ENCODE data around the gene DESI1. TPM values are rescaled to one million over a fixed set of nuclear protein-coding genes. Genes with fewer than 3 reads are reported as not detected.
"Not testable (repeated sequence)": the region's sequence is repeated elsewhere in the genome, so short reads cannot be mapped to it uniquely, and the experiment has no call there.

The DESI1 gene
- total RNA-seq, 1 experiment from 2014 or later = 38.2 TPM

DNA sequence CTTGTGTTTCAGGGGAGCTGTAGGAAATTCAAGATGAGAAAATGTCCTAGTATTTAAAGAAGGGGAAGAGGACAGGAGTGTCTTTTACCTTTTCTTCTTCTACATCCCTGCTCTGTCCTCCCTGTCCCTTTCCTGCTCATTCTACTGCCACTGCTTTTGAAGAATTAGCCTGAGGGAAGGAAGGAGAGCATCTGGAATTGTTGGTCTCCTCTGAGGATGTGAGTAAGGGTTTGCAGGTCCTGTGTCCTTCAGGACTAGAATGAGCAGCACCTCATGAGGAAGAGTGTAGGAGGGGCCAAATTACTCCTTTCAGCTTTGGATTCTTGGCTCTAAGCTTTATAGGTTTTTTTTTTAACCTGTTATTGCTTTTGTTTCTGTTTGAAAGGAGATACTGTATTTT is 43.6 kb upstream of the DESI1 start:
- TF ChIP-seq, protein P1, sequence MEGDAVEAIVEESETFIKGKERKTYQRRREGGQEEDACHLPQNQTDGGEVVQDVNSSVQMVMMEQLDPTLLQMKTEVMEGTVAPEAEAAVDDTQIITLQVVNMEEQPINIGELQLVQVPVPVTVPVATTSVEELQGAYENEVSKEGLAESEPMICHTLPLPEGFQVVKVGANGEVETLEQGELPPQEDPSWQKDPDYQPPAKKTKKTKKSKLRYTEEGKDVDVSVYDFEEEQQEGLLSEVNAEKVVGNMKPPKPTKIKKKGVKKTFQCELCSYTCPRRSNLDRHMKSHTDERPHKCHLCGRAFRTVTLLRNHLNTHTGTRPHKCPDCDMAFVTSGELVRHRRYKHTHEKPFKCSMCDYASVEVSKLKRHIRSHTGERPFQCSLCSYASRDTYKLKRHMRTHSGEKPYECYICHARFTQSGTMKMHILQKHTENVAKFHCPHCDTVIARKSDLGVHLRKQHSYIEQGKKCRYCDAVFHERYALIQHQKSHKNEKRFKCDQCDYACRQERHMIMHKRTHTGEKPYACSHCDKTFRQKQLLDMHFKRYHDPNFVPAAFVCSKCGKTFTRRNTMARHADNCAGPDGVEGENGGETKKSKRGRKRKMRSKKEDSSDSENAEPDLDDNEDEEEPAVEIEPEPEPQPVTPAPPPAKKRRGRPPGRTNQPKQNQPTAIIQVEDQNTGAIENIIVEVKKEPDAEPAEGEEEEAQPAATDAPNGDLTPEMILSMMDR (IDR thresholded peaks at IDR 0.05; ENCODE audit: insufficient read depth in 1 of 2, low read depth in 1 of 2, low read length in 1 of 2, severe bottlenecking in 1 of 2, unreplicated experiment in 1 of 2) = no peak
- intact Hi-C loops (cut with micrococcal nuclease; ENCODE audit: unreplicated experiment) = no loop called here
- H3K36me3 ChIP-seq (ENCODE audit: control insufficient read depth, insufficient read depth, low read length) = peaks cover 3% of the 10 kb centered on the region
- POLR2A ChIA-PET = no interaction called here
- Mint-ChIP-seq H3K4me3 (ENCODE audit: unreplicated experiment) (no peak overlapping the region), H3K9me3 (ENCODE audit: unreplicated experiment) (no peaks in the 10 kb centered on the region), H3K4me1 (ENCODE audit: low read depth, unreplicated experiment) (peaks cover 4% of the 10 kb centered on the region), H3K27me3 (ENCODE audit: insufficient read depth, unreplicated experiment) (no peaks in the 10 kb centered on the region), H3K36me3 (ENCODE audit: insufficient read depth, unreplicated experiment) (peaks cover 65% of the 10 kb centered on the region), H3K27ac (ENCODE audit: unreplicated experiment) (no peak overlapping the region)
- H3K27me3 ChIP-seq (replicated peaks; ENCODE audit: control insufficient read depth, insufficient read depth, low read length) = no peaks in the 10 kb centered on the region
- no TSS peak for BruUV-seq (replicated peaks)
- no peak for DNase-seq
- no peaks in the 10 kb centered on the region for H3K9me3 ChIP-seq
- CTCF ChIA-PET = no interaction called here
- H3K4me1 ChIP-seq = 0 out of 2 replicates have a peak, but pooled peaks cover 4% of the 10 kb centered on the region
- no peak overlapping the region for H3K4me3 ChIP-seq (ENCODE audit: low read depth, low read length)

DNA sequence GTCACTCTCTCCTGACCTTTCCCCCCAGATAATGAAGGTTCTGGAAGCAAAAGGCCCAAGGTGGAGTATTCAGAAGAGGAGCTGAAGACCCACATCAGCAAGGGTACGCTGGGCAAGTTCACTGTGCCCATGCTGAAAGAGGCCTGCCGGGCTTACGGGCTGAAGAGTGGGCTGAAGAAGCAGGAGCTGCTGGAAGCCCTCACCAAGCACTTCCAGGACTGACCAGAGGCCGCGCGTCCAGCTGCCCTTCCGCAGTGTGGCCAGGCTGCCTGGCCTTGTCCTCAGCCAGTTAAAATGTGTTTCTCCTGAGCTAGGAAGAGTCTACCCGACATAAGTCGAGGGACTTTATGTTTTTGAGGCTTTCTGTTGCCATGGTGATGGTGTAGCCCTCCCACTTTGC is 42.8 kb upstream of the DESI1 start:
- H3K9me3 ChIP-seq; CTCF ChIA-PET; H3K4me3 ChIP-seq (ENCODE audit: low read depth, low read length); H3K4me1 Mint-ChIP-seq (ENCODE audit: low read depth, unreplicated experiment); intact Hi-C loops (cut with micrococcal nuclease; ENCODE audit: unreplicated experiment); H3K4me3 Mint-ChIP-seq (ENCODE audit: unreplicated experiment); H3K27me3 Mint-ChIP-seq (ENCODE audit: insufficient read depth, unreplicated experiment); BruUV-seq (replicated peaks); H3K36me3 ChIP-seq (ENCODE audit: control insufficient read depth, insufficient read depth, low read length); H3K27ac Mint-ChIP-seq (ENCODE audit: unreplicated experiment); H3K4me1 ChIP-seq; H3K27me3 ChIP-seq (replicated peaks; ENCODE audit: control insufficient read depth, insufficient read depth, low read length); H3K9me3 Mint-ChIP-seq (ENCODE audit: unreplicated experiment); POLR2A ChIA-PET: not testable (repeated sequence)
- peaks cover 69% of the 10 kb centered on the region for H3K36me3 Mint-ChIP-seq (ENCODE audit: insufficient read depth, unreplicated experiment)
- peak in 1 of 2 experiments; percentile 12 for DNase-seq

DNA sequence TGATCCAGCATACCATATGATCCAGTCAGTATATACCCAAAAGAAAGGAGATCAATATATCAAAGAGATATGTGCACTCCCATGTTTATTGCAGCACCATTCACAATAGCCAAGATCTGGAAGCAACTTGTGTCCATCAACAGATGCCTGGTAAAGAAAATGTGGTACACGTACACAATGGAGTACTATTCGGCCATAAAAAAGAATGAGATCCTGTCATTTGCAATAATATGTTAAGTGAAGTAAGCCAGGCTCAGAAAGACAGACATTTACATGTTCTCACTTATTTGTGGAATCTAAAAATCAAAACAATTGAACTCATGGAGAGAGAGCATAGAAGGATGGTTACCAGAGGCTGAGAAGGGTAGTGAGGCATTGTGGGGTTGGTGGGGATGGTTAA is 40.9 kb upstream of the DESI1 start:
- Histone ChIP-seq H3K9me3 (no peaks in the 10 kb centered on the region), H3K4me1 (no peaks in the 10 kb centered on the region), H3K27me3 (replicated peaks; ENCODE audit: control insufficient read depth, insufficient read depth, low read length) (no peaks in the 10 kb centered on the region), H3K36me3 (ENCODE audit: control insufficient read depth, insufficient read depth, low read length) (peaks cover 3% of the 10 kb centered on the region), H3K4me3 (ENCODE audit: low read depth, low read length) (no peak overlapping the region)
- intact Hi-C loops (cut with micrococcal nuclease; ENCODE audit: unreplicated experiment) = no loop called here
- no peaks in the 10 kb centered on the region for H3K27me3 Mint-ChIP-seq (ENCODE audit: insufficient read depth, unreplicated experiment)
- H3K4me3 Mint-ChIP-seq (ENCODE audit: unreplicated experiment) = no peak overlapping the region
- H3K36me3 Mint-ChIP-seq (ENCODE audit: insufficient read depth, unreplicated experiment) = peaks cover 82% of the 10 kb centered on the region
- ChIA-PET CTCF (no interaction called here), POLR2A (no interaction called here)
- no TSS peak for BruUV-seq (replicated peaks)
- no peak for DNase-seq
- H3K4me1 Mint-ChIP-seq (ENCODE audit: low read depth, unreplicated experiment) = no peaks in the 10 kb centered on the region
- TF ChIP-seq, protein P1 (IDR thresholded peaks at IDR 0.05; ENCODE audit: insufficient read depth in 1 of 2, low read depth in 1 of 2, low read length in 1 of 2, severe bottlenecking in 1 of 2, unreplicated experiment in 1 of 2) = no peak
- H3K9me3 Mint-ChIP-seq (ENCODE audit: unreplicated experiment) = no peaks in the 10 kb centered on the region
- no peak overlapping the region for H3K27ac Mint-ChIP-seq (ENCODE audit: unreplicated experiment)

DNA sequence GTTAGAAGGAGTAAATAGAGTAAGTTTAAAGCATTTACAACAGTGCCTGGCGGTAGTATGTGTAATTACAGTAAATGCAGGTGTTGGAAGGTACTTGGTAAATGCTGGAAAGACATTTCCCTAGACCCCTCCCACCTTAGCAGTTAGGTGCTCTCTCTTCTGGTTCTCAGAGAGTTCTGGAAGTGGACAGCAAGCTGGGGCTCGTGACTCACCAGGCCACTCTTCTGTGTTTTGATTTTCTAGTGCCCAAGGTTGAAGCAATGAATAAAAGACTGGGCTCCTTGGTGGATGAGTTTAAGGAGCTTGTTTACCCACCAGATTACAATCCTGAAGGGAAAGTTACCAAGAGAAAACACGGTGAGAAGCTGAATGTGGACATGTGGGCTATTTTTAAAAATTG is 40.2 kb upstream of the DESI1 start:
- Histone ChIP-seq H3K27me3 (replicated peaks; ENCODE audit: control insufficient read depth, insufficient read depth, low read length) (no peaks in the 10 kb centered on the region), H3K4me1 (no peaks in the 10 kb centered on the region), H3K4me3 (ENCODE audit: low read depth, low read length) (no peak overlapping the region), H3K9me3 (no peaks in the 10 kb centered on the region), H3K36me3 (ENCODE audit: control insufficient read depth, insufficient read depth, low read length) (peaks cover 3% of the 10 kb centered on the region)
- ChIA-PET POLR2A (interaction anchor here (0.6 kb wide), 1 partner anchor 20 kb away, joined by 9 read pairs; no protein-coding TSS in a partner anchor), CTCF (no interaction called here)
- BruUV-seq (replicated peaks) = no TSS peak
- Mint-ChIP-seq H3K9me3 (ENCODE audit: unreplicated experiment) (no peaks in the 10 kb centered on the region), H3K4me3 (ENCODE audit: unreplicated experiment) (no peak overlapping the region), H3K4me1 (ENCODE audit: low read depth, unreplicated experiment) (no peaks in the 10 kb centered on the region), H3K27ac (ENCODE audit: unreplicated experiment) (no peak overlapping the region), H3K36me3 (ENCODE audit: insufficient read depth, unreplicated experiment) (peaks cover 87% of the 10 kb centered on the region), H3K27me3 (ENCODE audit: insufficient read depth, unreplicated experiment) (no peaks in the 10 kb centered on the region)
- intact Hi-C loops (cut with micrococcal nuclease; ENCODE audit: unreplicated experiment) = no loop called here
- DNase-seq = no peak
- TF ChIP-seq, protein P1 (IDR thresholded peaks at IDR 0.05; ENCODE audit: insufficient read depth in 1 of 2, low read depth in 1 of 2, low read length in 1 of 2, severe bottlenecking in 1 of 2, unreplicated experiment in 1 of 2) = no peak
